ENCODE data around the gene CFAP77.

Gene CFAP77

DNA sequence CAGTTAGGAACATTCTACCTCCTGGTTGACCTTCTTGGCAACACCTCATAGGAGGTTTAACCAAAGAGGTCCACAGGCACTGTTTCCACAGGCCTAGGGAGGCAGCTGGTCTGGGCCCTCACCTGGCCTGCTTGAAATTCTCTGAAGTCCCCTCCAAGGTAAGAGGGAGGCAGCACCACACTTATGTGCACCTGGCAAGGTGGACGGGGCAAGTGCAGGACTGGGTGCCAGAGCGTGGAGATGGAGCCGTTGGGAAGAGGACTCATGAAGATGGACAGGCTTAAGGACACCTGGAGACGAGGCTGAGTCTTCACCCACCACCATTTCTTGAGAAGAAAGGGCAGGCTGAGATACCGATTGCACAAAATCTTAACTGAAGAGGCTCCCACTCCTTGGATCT, 165.8 kb downstream of the CFAP77 start:
- DNase-seq (ENCODE audit: low read depth in 2 of 3, low spot score in 2 of 3) = no peak

DNA sequence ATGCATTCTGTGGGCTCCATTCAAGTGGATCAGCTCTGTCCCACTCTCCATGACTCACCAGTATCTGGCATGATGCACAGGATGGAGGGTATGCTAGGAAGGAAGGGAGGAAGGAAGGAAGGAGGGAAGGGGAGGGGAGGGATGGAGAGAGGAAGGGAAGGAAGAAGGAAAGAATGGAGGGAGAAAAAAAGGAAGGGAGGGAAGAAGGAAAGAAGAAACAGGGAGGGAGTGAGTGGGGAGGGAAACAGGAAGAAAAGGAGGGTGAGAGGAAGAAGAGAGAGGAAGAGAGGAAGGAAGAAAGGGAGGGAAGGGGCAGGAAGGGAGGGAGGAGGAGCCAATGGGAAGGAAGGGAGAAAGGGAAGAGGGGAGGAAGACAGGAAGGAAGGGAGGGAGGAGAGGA, 167.1 kb downstream of the CFAP77 start:
- no peak for DNase-seq (ENCODE audit: low read depth in 2 of 3, low spot score in 2 of 3)

DNA sequence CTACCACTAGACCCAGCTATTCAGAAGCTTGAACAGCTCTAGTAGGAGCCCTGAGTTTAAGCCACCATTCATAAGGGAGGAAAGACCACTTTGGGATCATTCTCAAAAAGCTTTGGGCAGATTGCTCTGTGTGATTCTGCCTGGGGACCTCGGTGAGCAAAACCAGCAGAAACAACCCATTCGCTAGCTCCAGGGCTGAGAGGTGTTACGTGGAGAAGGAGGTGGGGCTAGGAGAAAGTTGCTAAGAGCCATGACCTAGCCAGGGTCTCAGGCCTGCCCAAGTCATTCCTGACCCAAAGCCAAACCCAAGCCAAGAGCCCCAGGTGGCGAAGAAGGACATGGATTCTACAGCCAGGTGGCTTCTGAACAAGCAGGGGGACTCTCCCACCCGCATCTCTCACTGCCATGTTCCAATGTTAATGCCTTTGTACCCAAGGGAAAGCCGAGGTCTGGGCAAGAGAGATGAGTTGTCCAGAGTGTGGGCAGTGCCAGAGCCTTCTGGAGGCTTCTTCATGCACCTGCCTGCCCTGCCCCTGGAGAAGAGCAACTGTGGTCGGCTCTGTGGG, 168.4 kb downstream of the CFAP77 start:
- DNase-seq (ENCODE audit: low read depth in 2 of 3, low spot score in 2 of 3) = no peak

DNA sequence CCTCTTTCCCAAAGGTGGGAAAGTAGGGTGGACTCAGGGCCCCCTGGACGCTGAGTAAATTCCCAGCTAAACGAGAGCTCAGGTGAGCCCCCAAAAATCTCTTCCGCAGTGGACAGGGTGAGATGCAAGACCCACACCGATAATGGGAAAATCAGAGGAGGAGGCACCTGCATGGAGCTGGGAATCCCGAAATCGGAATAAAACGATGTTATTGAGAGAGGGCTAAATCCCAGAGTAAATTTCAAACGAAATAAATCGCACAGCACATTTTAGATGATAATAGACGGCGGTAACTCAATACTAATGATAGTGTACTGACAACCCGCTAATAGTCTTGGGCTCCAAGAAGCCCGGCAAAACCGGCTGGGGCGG, 169.4 kb downstream of the CFAP77 start:
- no peak for DNase-seq (ENCODE audit: low read depth in 2 of 3, low spot score in 2 of 3)

DNA sequence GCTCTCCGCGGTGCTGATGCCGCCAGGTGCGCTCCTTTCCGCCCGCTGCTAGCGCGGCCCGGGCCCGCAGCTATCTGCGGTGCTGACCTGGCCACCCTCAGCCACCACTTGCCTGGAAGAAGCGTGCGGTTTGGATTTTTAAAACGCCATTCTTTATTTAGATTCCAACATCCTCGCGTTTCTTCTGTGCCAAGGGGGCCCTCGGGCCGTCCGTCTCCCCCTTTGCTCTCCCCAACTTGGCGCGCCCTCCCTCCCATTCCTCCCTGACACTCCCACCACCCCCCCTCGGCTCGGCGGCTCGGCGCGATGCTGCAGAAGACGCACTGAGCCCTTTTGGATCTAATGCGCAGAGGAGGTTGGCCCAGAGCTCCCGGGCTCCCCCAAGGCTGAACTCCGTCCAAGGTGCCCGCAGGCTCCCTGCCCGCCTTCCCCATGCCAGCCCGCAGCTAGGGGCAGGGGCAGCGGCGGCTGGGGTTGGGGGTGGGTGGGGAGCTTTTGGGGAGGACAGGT, 172.3 kb downstream of the CFAP77 start, which contains the start of gene BARHL1:
Gene BARHL1, plus strand, starts transcription at position 331 of the 510 bp plus-strand sequence. CDS start 192 bp downstream, outside the sequence.
- no peak for DNase-seq (ENCODE audit: low read depth in 2 of 3, low spot score in 2 of 3)

DNA sequence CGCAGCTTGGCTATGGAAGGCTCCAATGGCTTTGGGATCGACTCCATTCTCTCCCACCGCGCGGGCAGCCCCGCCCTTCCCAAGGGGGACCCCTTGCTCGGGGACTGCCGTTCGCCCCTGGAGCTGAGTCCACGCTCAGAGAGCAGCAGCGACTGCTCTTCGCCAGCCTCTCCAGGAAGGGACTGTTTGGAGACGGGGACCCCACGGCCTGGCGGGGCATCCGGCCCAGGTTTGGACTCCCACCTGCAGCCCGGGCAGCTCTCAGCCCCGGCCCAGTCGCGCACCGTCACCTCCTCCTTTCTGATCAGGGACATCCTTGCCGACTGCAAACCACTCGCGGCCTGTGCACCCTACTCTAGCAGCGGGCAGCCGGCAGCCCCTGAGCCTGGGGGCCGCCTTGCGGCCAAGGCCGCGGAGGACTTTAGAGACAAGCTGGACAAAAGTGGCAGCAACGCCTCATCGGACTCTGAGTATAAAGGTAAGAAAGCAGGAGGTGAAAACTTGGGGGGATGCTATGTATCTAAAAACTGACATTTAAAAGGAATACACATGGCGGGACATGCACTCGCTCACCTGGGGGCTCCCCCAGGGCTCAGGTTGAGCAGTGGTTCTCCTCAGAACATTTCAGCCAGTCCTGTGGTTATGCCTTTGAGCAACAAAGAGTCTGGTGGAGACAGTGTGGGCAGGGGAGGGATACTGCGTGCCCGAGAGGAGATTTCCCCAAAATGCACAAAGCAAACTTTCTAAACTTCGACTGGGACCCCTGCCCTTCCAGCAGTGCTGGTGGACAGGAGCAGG, 173.0 kb downstream of the CFAP77 start:
- DNase-seq (ENCODE audit: low read depth in 2 of 3, low spot score in 2 of 3) = no peak

DNA sequence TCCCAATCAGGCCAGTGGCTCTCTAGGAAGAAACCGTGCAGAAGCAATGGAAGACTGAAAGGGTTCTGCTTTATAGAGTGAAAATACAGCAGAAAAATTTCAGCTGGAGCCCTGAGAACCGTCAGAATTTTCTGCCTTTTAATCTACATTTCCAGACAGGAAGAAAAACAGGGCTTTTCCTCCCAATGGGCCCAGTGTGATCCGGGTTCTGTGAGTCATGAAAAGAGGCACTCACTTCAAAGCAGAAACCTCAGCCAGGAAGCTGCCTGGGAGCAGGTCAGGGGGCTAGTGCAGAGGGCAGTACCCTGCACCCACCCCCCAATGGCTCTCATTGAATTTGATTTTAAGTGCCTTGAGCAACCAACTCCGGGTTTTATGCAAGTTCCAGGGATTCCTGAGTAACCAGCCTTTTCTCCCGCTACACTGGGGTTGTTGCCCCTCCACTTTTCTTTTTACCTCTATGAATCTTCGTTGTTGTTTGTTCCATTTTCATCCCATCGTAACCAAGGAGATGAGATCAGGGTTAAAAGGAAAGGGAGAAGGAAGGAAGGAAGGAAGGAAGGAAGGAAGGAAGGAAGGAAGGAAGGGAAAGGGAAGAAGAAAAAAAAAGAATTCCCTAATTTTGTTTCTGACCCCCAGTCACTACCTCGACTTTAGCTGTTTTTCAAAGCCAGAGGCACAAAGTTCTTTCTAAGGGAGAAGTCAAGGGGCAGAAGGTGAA, 173.7 kb downstream of the CFAP77 start:
- no peak for DNase-seq (ENCODE audit: low read depth in 2 of 3, low spot score in 2 of 3)

DNA sequence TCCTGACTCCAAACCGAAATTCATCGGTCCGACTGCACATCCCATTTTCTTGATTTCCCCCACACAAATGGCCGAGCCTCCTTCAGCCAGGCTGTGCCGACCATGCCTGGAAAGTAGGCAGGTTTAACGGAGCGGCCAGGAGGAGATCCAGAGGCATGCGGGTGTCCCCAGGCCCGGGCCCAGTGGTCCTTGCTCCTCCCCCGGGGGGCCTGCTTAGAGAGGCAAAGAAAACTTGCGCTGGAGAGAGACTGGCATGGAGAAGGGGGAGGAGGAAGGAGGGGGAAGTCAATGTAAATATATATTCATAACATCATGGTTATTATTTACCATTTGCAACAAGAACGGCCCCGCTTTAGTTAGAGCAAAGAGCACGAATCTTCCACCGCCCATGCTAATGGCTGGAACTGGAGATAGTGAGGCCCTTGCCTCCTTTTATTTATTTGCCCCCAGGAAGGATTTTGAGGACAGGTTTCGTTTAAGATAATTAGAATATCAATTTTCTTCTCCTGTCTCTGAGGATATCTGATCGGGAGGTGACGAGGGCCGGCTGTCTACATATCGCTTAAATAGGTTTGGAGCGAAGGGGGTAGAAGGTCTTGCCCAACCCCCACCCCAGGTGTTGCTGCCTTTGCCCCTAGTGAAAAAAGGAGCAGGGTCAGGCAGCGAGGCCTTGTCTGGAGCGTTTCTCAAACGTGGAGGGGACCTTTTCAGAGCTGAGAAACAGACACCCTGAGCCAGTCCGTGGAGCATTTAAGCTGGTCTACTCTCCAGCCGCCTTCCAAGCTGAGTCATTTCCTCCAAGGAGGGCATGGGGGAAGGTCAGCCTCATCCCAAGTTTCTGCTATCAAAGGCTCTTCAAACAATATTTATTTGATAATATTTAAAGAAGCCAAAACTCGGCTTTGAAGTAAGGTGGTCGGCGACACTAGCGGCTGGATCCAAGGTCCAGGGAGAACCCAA, 174.9 kb downstream of the CFAP77 start:
- DNase-seq (ENCODE audit: low read depth in 2 of 3, low spot score in 2 of 3) = no peak

DNA sequence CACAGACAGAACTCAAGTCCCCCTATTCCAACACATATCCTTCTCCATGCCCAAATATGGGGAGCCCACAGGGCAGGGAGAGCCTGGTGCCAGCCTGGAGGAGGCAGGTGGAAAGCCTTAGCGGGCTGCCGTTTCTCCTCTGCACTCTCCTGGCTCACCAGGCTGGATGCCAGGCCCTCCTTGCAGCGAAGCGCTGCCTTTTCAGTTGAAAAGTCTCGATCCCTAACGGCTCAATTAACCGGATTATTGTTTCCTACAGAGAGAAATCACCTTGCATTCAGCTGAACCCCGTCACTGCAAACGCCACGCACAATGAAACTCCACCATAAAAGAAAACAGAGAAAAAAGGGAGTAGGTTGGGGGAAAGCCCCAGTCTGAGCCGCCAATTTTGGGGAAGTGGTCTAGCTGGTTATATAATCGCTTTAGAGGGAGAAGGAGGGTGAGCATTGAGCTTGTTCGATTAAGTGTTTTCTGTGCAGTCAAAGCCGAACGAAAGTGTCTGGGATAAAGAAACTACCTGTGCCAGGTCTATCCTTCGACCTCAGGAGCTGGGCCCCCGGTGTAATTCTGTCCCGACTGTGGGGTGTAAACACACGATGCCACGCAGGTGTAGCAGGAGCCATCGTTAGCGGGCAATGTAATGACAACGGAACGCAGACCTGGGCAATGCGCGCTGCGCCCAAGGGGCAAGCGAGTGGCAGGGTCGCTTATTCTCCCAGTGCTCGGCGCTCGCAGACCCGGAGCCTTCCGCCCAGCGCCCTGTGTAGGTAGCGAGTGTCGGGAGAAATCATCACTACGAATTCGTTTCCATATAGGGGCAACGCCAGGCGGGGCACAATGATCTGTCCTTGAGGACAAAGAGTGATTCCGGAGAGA, 176.2 kb downstream of the CFAP77 start:
- DNase-seq (ENCODE audit: low read depth in 2 of 3, low spot score in 2 of 3) = no peak

DNA sequence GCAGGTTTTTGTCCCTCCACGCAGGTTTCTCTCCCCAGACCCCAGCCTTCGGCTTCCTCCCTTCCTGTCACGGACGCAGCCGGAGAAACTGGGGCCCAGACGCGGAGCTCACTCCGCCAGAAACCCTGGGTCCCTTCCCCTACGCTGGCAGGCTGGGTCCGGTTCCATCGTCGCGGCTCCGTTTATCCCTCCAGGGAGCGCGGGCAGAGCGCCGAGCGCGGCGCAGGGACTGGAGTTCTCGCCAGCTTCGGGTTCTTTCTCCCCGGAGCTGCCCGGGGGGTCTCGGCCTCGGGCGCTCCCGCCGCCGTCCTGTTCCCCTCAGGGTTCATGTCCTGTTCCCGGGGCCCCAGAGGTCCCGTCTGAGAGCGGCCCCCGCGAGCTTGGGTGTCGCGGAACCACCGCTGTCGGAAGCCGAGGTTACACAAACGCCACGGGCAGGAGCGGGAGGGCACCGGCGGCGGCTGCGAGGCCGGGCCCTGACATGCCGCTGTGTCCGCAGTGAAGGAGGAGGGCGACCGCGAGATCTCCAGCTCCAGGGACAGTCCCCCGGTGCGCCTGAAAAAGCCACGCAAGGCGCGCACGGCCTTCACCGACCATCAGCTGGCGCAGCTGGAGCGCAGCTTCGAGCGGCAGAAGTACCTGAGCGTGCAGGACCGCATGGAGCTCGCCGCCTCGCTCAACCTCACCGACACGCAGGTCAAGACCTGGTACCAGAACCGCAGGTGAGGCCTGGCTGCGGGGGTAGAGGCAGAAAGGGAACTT, 177.0 kb downstream of the CFAP77 start:
- DNase-seq (ENCODE audit: low read depth in 2 of 3, low spot score in 2 of 3) = no peak

DNA sequence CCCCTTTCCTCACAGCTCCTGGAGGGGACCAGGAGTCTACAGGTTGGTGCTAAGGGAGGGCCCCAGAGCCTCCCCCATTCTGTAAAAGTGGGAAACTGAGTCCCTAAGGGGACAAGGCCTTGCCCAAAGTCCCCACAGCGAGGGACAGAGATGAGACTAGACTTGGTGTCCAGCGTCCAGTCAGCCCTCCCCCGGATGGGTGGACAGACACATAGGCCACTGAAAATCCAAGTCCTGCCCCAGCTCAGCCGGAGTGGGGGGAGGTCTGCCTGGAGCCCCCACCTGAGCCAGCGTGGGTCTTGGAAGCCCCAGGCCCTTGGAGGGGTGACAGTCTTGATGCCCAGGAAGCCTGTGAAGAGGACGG, 177.6 kb downstream of the CFAP77 start:
- DNase-seq (ENCODE audit: low read depth in 2 of 3, low spot score in 2 of 3) = no peak

DNA sequence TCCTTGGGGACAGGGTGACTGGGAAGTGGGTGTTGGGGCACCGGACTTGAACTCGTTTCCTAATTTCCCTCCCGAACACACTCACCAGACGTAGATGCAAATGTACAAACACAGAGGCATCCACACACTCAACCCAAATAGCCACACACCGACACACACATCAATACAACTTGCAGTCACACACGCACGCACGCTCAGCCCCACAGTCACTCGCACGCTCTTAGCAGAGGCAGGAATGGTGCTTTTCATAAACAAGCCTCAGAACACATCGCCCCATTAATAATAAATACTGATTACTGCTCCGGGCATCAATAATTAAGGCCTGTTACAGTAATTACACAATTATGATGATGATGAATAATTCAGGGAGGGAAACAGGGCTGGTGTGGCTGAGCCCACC, 178.1 kb downstream of the CFAP77 start:
- DNase-seq (ENCODE audit: low read depth in 2 of 3, low spot score in 2 of 3) = no peak

DNA sequence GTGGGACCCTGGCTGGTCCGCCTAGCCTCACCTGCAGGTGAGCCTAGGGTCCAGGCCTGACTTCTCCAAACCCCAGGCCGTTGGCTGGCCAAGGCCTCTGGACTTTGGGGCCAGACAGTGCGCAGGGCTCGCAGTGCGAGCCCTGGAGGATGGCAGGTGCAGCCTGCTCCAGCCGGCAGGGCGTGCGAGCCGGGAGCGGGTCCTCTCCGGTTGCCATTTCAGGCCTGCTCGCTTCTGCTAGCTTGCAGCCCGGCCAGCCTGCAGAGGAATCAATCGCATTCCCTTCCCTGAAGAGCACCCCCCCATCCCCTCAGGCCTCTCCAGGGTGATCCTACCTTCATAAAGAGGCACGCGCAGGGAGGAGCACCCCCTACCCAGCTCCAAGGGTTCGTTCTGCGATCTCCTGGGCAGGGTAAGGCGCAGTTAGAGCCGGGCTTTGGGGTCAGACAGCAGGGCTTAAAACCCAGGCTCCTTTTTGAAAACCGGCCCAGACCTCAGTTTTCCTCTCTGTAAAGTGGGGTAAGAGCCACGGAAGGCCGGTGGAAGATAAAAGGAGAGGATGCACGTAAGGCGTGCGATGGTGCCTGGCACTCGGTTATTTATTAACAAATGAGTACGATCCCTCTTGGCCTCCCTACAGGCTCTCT, 178.6 kb downstream of the CFAP77 start:
- no peak for DNase-seq (ENCODE audit: low read depth in 2 of 3, low spot score in 2 of 3)

DNA sequence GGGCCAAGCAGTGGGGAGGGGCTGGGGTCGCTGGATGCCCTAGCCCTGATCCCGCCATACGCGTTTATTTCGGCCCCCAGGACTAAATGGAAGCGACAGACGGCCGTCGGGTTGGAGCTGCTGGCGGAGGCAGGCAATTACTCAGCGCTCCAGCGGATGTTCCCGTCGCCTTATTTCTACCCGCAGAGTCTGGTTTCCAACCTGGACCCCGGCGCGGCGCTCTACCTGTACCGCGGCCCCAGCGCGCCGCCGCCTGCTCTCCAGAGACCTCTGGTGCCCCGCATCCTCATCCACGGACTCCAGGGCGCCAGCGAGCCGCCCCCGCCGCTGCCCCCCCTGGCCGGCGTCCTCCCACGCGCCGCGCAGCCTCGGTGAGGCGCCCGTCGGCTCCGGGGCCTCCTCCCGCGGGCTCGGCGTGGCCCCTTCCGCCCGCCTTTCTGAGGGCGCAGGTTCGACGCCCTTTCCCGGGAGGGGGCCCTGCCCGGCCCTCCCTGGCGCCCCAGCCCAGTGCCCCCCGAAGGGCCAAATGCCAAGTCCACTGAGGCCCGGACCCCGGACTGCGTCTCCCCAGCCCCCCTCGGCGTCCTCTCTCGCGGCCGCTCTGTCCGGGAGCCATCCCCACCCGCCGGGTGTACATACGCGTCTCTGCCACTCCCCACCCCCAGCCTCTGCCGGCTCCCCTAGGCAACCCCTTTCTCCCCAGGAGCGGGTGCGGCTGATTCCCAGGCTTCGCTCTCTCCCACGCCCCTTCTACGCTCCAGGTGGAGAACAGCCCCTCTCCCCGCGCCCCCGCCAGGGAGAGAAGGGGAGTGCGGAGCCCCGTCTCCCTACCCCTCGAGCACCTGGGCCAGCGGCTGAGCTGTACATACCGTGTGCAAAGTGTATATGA, 179.4 kb downstream of the CFAP77 start:
- no peak for DNase-seq (ENCODE audit: low read depth in 2 of 3, low spot score in 2 of 3)

DNA sequence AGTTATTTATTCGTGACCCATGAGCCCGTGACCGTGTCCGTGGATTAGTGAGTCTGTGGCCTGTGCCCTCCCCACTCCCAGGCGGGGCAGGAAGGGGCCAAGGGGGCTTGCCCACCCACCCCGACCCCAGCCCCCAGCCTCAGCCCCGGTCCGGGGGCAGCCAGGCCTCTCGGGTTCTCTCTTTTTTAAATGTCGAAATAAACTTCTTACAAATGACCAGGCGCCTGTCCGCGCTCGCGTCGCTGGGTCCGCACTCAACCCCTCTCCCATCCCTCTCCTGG, 180.0 kb downstream of the CFAP77 start:
- DNase-seq (ENCODE audit: low read depth in 2 of 3, low spot score in 2 of 3) = no peak

DNA sequence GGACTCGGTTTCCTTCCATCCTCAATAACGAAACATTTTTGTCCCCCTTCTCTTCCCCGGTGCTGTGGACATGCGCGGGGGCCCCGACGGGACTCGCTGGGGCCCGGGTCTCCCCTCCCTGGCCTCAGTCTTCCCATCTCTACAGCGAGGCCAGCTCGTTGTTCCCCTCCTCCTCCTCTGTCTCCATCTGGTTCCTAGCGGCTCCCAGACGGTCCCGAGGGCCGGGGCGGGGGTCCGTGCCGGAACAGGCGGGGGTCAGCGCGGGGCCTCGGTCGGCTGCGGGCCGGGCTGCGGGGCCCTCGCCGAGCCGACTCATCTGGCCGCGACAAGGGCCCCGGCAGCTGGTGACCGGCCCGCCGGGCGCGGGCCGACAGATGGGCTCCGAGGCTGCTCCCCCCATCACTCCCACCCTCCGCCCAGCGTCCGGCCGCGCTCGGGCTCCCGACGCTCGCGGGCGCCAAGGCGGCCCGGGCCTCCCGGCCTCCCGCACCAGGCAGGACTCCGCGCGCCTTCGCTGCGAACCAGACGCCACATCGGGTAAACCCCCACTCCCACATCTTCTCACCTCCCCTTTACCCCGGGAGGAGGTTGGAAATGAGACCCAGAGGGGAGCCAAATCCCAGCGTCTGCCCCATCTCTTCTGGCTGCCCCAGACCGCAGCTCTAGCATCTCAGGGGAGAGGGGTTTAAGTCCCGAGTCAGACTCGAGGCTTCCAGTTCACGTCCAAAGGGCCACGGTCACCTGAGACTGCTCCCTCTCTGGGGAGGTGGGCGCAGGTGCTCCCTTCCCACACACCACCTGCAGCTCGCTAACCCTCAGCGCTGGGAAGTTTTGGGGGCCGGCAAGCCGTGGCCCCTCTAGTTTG, 180.5 kb downstream of the CFAP77 start:
- DNase-seq (ENCODE audit: low read depth in 2 of 3, low spot score in 2 of 3) = no peak

DNA sequence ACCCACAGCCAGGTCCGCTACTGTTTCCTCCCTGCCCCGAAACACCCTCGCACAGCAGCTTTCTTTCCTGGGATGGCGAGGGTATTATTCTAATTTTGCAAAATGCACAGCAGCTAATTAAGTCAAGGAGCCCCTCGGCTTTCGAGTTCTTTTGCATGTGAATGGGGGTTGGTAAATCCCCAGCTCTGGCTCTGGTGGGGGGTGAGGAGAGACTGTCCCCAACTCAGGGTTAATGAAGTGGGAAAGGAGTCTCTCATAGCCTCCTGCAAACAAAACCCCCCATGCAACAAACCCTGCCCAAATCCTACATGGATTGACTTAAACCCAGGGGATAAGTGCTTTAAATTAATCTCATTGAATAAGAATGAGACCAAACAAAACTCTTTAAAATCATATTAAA, 181.2 kb downstream of the CFAP77 start:
- no peak for DNase-seq (ENCODE audit: low read depth in 2 of 3, low spot score in 2 of 3)
